KMS-11 (cell line): Measurements from ENCODE around the gene CD9.

Source experiments
- H2AFZ ChIP-seq: fragments of 200-600 bp; sonication (generic); 2 replicates; pipeline ENCODE4 v1.6.1; 2016; ENCODE audit warnings: antibody characterized with exemption, mixed run types, low read depth
- H3K27ac ChIP-seq: fragments of 200-600 bp; sonication (generic); 2 replicates; pipeline ENCODE4 v1.6.1; 2016; ENCODE audit warnings: mild to moderate bottlenecking, mixed run types
- H3K27me3 ChIP-seq: fragments of 200-600 bp; sonication (generic); 2 replicates; pipeline ENCODE4 v1.6.1; 2017; ENCODE audit warnings: mild to moderate bottlenecking, low read depth, mixed run types, moderate library complexity; ENCODE audit not compliant: insufficient read depth
- H3K36me3 ChIP-seq: fragments of 200-600 bp; sonication (generic); 2 replicates; pipeline ENCODE4 v1.6.1; 2017; ENCODE audit warnings: mild to moderate bottlenecking, mixed run types; ENCODE audit not compliant: insufficient read depth
- H3K4me1 ChIP-seq: fragments of 200-600 bp; sonication (generic); 2 replicates; pipeline ENCODE4 v1.6.1; 2016; ENCODE audit warnings: mild to moderate bottlenecking, low read depth, mixed run types; ENCODE audit not compliant: poor library complexity, severe bottlenecking
- H3K4me2 ChIP-seq: fragments of 200-600 bp; sonication (generic); 2 replicates; pipeline ENCODE4 v1.7.0; 2016; ENCODE audit warnings: mild to moderate bottlenecking, mixed run types
- H3K4me3 ChIP-seq: fragments of 200-600 bp; sonication (generic); IDR thresholded peaks from 2 replicates; pipeline ENCODE4 v1.6.1; 2017; ENCODE audit warnings: low read depth, low read length, mixed read lengths; ENCODE audit not compliant: insufficient read depth
- H3K79me2 ChIP-seq: fragments of 200-600 bp; sonication (generic); 2 replicates; pipeline ENCODE4 v1.6.1; 2016; ENCODE audit warnings: low read depth, mixed run types; ENCODE audit not compliant: insufficient read depth
- H3K9ac ChIP-seq: fragments of 200-600 bp; sonication (generic); 2 replicates; pipeline ENCODE4 v1.6.1; 2016; ENCODE audit warnings: mild to moderate bottlenecking, mixed run types
- H4K20me1 ChIP-seq: fragments of 200-600 bp; sonication (generic); 2 replicates; pipeline ENCODE4 v1.6.1; 2016; ENCODE audit warnings: mild to moderate bottlenecking, mixed run types; ENCODE audit not compliant: insufficient read depth
- CTCF ChIP-seq: fragments of 200-600 bp; sonication (generic); conservative IDR thresholded peaks from 2 replicates; pipeline ENCODE4 v1.6.1; 2017; ENCODE audit warnings: low read depth, mild to moderate bottlenecking, antibody characterized with exemption, low read length, moderate library complexity, mixed read lengths

The CD9 gene

GRCh38 chr12:6282453-6282840 is 82.2 kb downstream of the CD9 start:
- H3K4me1 ChIP-seq: peaks cover 6% of the 10 kb centered on the region
- no peak overlapping the region for H3K9ac ChIP-seq
- H3K36me3 ChIP-seq: no peaks in the 10 kb centered on the region
- no peaks in the 10 kb centered on the region for H3K79me2 ChIP-seq
- H3K27ac ChIP-seq: no peak overlapping the region
- H3K4me2 ChIP-seq: no peak overlapping the region
- H2AFZ ChIP-seq: no peak overlapping the region
- no peak for TF ChIP-seq CTCF
- peaks cover 2% of the 10 kb centered on the region; the same call in 1 of the 2 replicates for H3K27me3 ChIP-seq
- no peaks in the 10 kb centered on the region for H4K20me1 ChIP-seq
- H3K4me3 ChIP-seq: no peak overlapping the region

GRCh38 chr12:6284273-6284672 is 84.1 kb downstream of the CD9 start:
- no peak overlapping the region for H3K9ac ChIP-seq
- peaks cover 2% of the 10 kb centered on the region; the same call in 1 of the 2 replicates for H3K27me3 ChIP-seq
- no peak overlapping the region for H3K4me3 ChIP-seq
- H3K4me1 ChIP-seq: no peaks in the 10 kb centered on the region
- H3K4me2 ChIP-seq: no peak overlapping the region
- TF ChIP-seq CTCF: no peak
- no peak overlapping the region for H2AFZ ChIP-seq
- H3K27ac ChIP-seq: no peak overlapping the region
- H3K36me3 ChIP-seq: no peaks in the 10 kb centered on the region
- H3K79me2 ChIP-seq: no peaks in the 10 kb centered on the region
- H4K20me1 ChIP-seq: no peaks in the 10 kb centered on the region

- no peak overlapping the region for H3K27ac ChIP-seq
- peak; percentile 93 for TF ChIP-seq CTCF
- no peak overlapping the region for H3K4me3 ChIP-seq
- no peak overlapping the region for H3K9ac ChIP-seq
- H3K4me2 ChIP-seq: peak overlapping the region; percentile 27; the same call in 1 of the 2 replicates
- no peaks in the 10 kb centered on the region for H3K4me1 ChIP-seq
- no peaks in the 10 kb centered on the region for H3K36me3 ChIP-seq
- H2AFZ ChIP-seq: peak overlapping the region; percentile 28; the same call in 1 of the 2 replicates
- H3K79me2 ChIP-seq: no peaks in the 10 kb centered on the region
- no peaks in the 10 kb centered on the region for H3K27me3 ChIP-seq
- no peaks in the 10 kb centered on the region for H4K20me1 ChIP-seq
Observed at GRCh38 chr12:6285063-6285477, 84.9 kb downstream of the CD9 start.

GRCh38 chr12:6285532-6286306 is 85.5 kb downstream of the CD9 start:
- Histone ChIP-seq H4K20me1 (no peaks in the 10 kb centered on the region), H3K4me3 (no peak overlapping the region), H3K4me2 (no peak overlapping the region; the same call in 1 of the 2 replicates), H3K27me3 (no peaks in the 10 kb centered on the region), H3K9ac (no peak overlapping the region), H3K4me1 (no peaks in the 10 kb centered on the region), H3K27ac (no peak overlapping the region), H2AFZ (peak overlapping the region; percentile 28; the same call in 1 of the 2 replicates), H3K79me2 (no peaks in the 10 kb centered on the region), H3K36me3 (no peaks in the 10 kb centered on the region)
- no peak for TF ChIP-seq CTCF
